HG03378 (cell line): ENCODE results near the gene RALBP1.
"Not testable (repeated sequence)": the region's sequence is repeated elsewhere in the genome, so short reads cannot be mapped to it uniquely, and the experiment has no call there.

Experiments used
- ATAC-seq: cut with Tn5 transposase; IDR thresholded peaks from one replicate; pipeline ENCODE4 v1.9.1; 2021; ENCODE audit warnings: mild to moderate bottlenecking, moderate library complexity; ENCODE audit not compliant: unreplicated experiment

The RALBP1 gene

GRCh38 chr18:9454061-9454703, 21.1 kb upstream of the RALBP1 start:
- ATAC-seq, result no peak

GRCh38 chr18:9455718-9456511, 19.4 kb upstream of the RALBP1 start:
- no peak for ATAC-seq

- ATAC-seq, result no peak
These were observed 9.2 kb upstream of the RALBP1 start for GRCh38 chr18:9466127-9466526.

GRCh38 chr18:9466846-9467245, 8.5 kb upstream of the RALBP1 start:
- ATAC-seq, result no peak

GRCh38 chr18:9468998-9469397, 6.3 kb upstream of the RALBP1 start:
- ATAC-seq, result no peak

- ATAC-seq, result no peak
These were observed 5.6 kb upstream of the RALBP1 start for GRCh38 chr18:9469685-9470084.

GRCh38 chr18:9474108-9474982, 968 bp upstream of the RALBP1 start:
- no peak for ATAC-seq

- ATAC-seq, result no peak
These were observed 604 bp downstream of the RALBP1 start for GRCh38 chr18:9475643-9476591.

- not testable (repeated sequence) for ATAC-seq
These were observed 1.6 kb downstream of the RALBP1 start for GRCh38 chr18:9476949-9477348.

GRCh38 chr18:9477509-9477908, 2.2 kb downstream of the RALBP1 start:
- no peak for ATAC-seq

GRCh38 chr18:9478545-9478944, 3.2 kb downstream of the RALBP1 start:
- no peak for ATAC-seq

GRCh38 chr18:9482790-9483189, 7.5 kb downstream of the RALBP1 start:
- ATAC-seq, result no peak

- no peak for ATAC-seq
These were observed 8.2 kb downstream of the RALBP1 start for GRCh38 chr18:9483526-9483925.

- not testable (repeated sequence) for ATAC-seq
These were observed 9.5 kb downstream of the RALBP1 start for GRCh38 chr18:9484856-9485255.

- no peak for ATAC-seq
These were observed 13.2 kb downstream of the RALBP1 start for GRCh38 chr18:9488538-9488937.

- peak; percentile 95 for ATAC-seq
These were observed 19.5 kb downstream of the RALBP1 start for GRCh38 chr18:9494778-9495331.

GRCh38 chr18:9495465-9495864, 20.2 kb downstream of the RALBP1 start:
- no peak for ATAC-seq

- ATAC-seq, result no peak
These were observed 20.8 kb downstream of the RALBP1 start for GRCh38 chr18:9495916-9496705.

- ATAC-seq, result no peak
These were observed 30.9 kb downstream of the RALBP1 start for GRCh38 chr18:9506046-9506792.
